Lung (tissue), 12 donors: ENCODE data around the gene ZNF358. TPM values are rescaled to one million over a fixed set of nuclear protein-coding genes. Genes with fewer than 3 reads are reported as not detected.

Experiments used
- ATAC-seq: fragments of 200-7000 bp; cut with Tn5 transposase; one replicate; pipeline ENCODE4 v1.9.1; 2020; ENCODE audit warnings: moderate number of reproducible peaks; ENCODE audit not compliant: insufficient read depth, low FRiP score
- DNase-seq, 3 donors: peaks; one replicate each; pipeline ENCODE4 v3.0.0-alpha.2; 2013 to 2017
- H3K27ac ChIP-seq, 2 donors: one replicate each; pipeline ENCODE4 v1.5.1; 2013; ENCODE audit warnings: mild to moderate bottlenecking in 2 of 2, moderate library complexity in 2 of 2, control low read depth in 1 of 2, inconsistent platforms in 1 of 2, low read depth in 1 of 2, low read length in 1 of 2
- H3K27me3 ChIP-seq, 3 donors: one replicate each; pipeline ENCODE4 v1.5.1; 2013; ENCODE audit warnings: low read length in 2 of 3; ENCODE audit not compliant: control insufficient read depth in 3 of 3, insufficient read depth in 3 of 3
- H3K36me3 ChIP-seq, 4 donors: one replicate each; pipeline ENCODE4 v1.5.1; 2013; ENCODE audit warnings: low read length in 4 of 4, mild to moderate bottlenecking in 1 of 4, moderate library complexity in 1 of 4; ENCODE audit not compliant: control insufficient read depth in 4 of 4, insufficient read depth in 4 of 4
- H3K4me1 ChIP-seq, 5 donors: one replicate each; pipeline ENCODE4 v1.5.1; 2013; ENCODE audit warnings: low read length in 5 of 5, mild to moderate bottlenecking in 2 of 5, moderate library complexity in 1 of 5; ENCODE audit not compliant: control insufficient read depth in 5 of 5, insufficient read depth in 5 of 5
- H3K4me3 ChIP-seq: one replicate; pipeline ENCODE4 v1.5.1; 2013; ENCODE audit warnings: mild to moderate bottlenecking, control low read depth, moderate library complexity
- H3K9ac ChIP-seq, 2 donors: one replicate each; pipeline ENCODE4 v1.5.1; 2013; ENCODE audit warnings: low read length in 2 of 2, control low read depth in 1 of 2; ENCODE audit not compliant: insufficient read depth in 1 of 2
- H3K9me3 ChIP-seq, 4 donors: one replicate each; pipeline ENCODE4 v1.5.1; 2013; ENCODE audit warnings: low read length in 3 of 4, mild to moderate bottlenecking in 1 of 4, moderate library complexity in 1 of 4; ENCODE audit not compliant: control insufficient read depth in 4 of 4, insufficient read depth in 3 of 4
- CTCF ChIP-seq: IDR thresholded peaks from 2 replicates; pipeline ENCODE4 v1.5.1; 2012; ENCODE audit warnings: mild to moderate bottlenecking; ENCODE audit errors: control extremely low read depth, extremely low read depth
- WGBS, 2 donors: extraction: QIAGEN DNeasy Blood & Tissue Kit; methylation state at CpG; one replicate each; pipeline ENCODE4 v1.1.7; 2013; 5-methylcytosine and 5-hydroxymethylcytosine counted together
- polyA plus RNA-seq, 2 donors: library from polyadenylated mRNA; stranded (reverse); fragments of 200-250 nt; gene quantifications; one replicate each; pipeline ENCODE4 v1.2.1, GENCODE V29; 2013
- total RNA-seq, 2 donors: library from RNA; depleted of rRNA in 1 of 2; stranded (reverse); fragments of >200 nt in 1 of 2; gene quantifications; one replicate each; pipeline ENCODE4 v1.2.1, GENCODE V29; 2014 to 2021
- donor health status: control.
- donor health status: control.
- donor health status: Bipolar disorder and iron deficiency.
- donor health status: healthy.
- donor health status: DM: yes; HTN: yes; CAD: no.

Gene ZNF358
- total and polyA plus RNA-seq, 4 donors = 24.2 to 71.8 (median 34.7) TPM

- DNase-seq = no peak
These were observed 40.9 kb downstream of the ZNF358 start for GRCh38 chr19:7556696-7557315.

GRCh38 chr19:7558667-7559066 is 42.8 kb downstream of the ZNF358 start:
- ATAC-seq (no peak), DNase-seq (no peak)
- H3K4me3 ChIP-seq = no peak overlapping the region
- no peaks in the 10 kb centered on the region for H3K27me3 ChIP-seq
- no peak overlapping the region for H3K27ac ChIP-seq
- H3K9me3 ChIP-seq = peaks cover 0 to 3% (median 0%) of the 10 kb centered on the region in 4 donors
- H3K9ac ChIP-seq = no peak overlapping the region
- no peaks in the 10 kb centered on the region for H3K4me1 ChIP-seq
- peaks cover 13 to 68% (median 27%) of the 10 kb centered on the region in 4 donors for H3K36me3 ChIP-seq
- TF ChIP-seq CTCF = no peak
- 94 to 97% methylated on average over 18 of the region's 18 CpGs for WGBS, 2 donors

More at GRCh38 chr19:7556696-7557315, 40.9 kb downstream of the ZNF358 start:
- Histone ChIP-seq H3K4me3 (no peak overlapping the region), H3K36me3 (peaks cover 13 to 72% (median 30%) of the 10 kb centered on the region in 4 donors), H3K4me1 (no peaks in the 10 kb centered on the region), H3K9ac (no peak overlapping the region), H3K9me3 (peaks cover 0 to 3% (median 0%) of the 10 kb centered on the region in 4 donors), H3K27ac (no peak overlapping the region), H3K27me3 (no peaks in the 10 kb centered on the region)
- no peak for ATAC-seq
- WGBS, 2 donors = 97% methylated on average over 54 of the region's 54 CpGs
- TF ChIP-seq CTCF = no peak

GRCh38 chr19:7559102-7559501 is 43.2 kb downstream of the ZNF358 start:
- no peak overlapping the region for H3K9ac ChIP-seq
- H3K36me3 ChIP-seq = peaks cover 13 to 64% (median 27%) of the 10 kb centered on the region in 4 donors
- no peaks in the 10 kb centered on the region for H3K4me1 ChIP-seq
- no peak overlapping the region for H3K27ac ChIP-seq
- DNase-seq = no peak
- 59 to 64% methylated on average over 4 of the region's 4 CpGs for WGBS, 2 donors
- H3K9me3 ChIP-seq = peaks cover 0 to 3% (median 0%) of the 10 kb centered on the region in 4 donors
- no peak for ATAC-seq
- H3K27me3 ChIP-seq = no peaks in the 10 kb centered on the region
- no peak for TF ChIP-seq CTCF
- no peak overlapping the region for H3K4me3 ChIP-seq

GRCh38 chr19:7560255-7560654 is 44.4 kb downstream of the ZNF358 start:
- Histone ChIP-seq H3K27ac (no peak overlapping the region), H3K36me3 (peaks cover 12 to 53% (median 27%) of the 10 kb centered on the region in 4 donors), H3K4me3 (no peak overlapping the region), H3K9ac (no peak overlapping the region), H3K4me1 (no peaks in the 10 kb centered on the region), H3K27me3 (no peaks in the 10 kb centered on the region), H3K9me3 (peaks cover 0 to 3% (median 0%) of the 10 kb centered on the region in 4 donors)
- no peak for TF ChIP-seq CTCF
- ATAC-seq (no peak), DNase-seq (no peak)
- WGBS, 2 donors = 96 to 97% methylated on average over 2 of the region's 2 CpGs
